ENCODE results near the gene AKT3. TPM values are rescaled to one million over a fixed set of nuclear protein-coding genes. Genes with fewer than 3 reads are reported as not detected.

AKT3 gene
- total RNA-seq, 1 donor from 2014 or later, result 65.4 TPM

DNA sequence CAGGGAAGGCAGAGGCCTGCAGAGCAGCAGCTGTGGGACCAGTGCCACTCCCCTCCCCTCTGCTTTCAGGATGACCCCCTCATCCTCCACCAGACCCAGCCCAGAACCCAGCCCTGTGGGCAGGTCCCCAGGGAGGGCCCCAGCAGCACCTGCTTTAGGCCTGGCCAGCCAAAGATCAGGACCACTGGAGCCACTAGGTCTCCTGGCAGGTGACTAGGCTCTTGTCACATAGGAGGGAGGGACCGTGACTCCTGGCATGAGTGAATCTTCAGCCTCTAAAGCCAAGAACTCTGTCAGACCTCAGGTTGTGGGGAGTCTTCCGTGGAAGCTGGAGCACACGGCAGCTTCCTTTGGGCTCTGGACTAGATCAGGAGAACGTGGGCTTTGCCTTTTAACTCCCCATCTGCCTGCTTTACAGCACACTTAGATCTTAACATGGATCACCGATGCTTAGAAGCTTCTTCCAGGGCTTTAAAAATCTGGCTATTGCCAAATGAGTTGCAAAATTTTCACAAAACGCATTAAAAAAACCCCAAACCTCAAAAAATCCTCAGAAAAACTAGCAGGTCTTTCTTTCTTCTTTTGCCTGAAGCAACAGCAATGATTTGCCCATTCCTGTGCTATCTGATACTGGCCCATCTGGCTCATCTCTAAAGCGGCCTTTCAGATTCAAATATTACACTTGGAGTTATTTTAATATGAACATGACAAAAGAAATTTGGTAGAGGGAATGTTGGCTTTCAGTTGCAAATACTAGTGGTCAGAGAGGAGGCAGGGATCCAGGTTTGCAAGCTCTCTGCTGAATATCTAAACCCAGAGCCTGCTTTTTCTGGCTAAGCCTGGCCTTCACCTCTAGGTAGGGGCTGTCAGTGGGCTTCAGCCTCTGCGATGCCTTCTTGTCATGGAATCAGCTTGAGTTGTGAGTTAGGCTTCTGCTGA is 359.0 kb downstream of the AKT3 start:
- no peak for DNase-seq (ENCODE audit: low read depth, low spot score)

DNA sequence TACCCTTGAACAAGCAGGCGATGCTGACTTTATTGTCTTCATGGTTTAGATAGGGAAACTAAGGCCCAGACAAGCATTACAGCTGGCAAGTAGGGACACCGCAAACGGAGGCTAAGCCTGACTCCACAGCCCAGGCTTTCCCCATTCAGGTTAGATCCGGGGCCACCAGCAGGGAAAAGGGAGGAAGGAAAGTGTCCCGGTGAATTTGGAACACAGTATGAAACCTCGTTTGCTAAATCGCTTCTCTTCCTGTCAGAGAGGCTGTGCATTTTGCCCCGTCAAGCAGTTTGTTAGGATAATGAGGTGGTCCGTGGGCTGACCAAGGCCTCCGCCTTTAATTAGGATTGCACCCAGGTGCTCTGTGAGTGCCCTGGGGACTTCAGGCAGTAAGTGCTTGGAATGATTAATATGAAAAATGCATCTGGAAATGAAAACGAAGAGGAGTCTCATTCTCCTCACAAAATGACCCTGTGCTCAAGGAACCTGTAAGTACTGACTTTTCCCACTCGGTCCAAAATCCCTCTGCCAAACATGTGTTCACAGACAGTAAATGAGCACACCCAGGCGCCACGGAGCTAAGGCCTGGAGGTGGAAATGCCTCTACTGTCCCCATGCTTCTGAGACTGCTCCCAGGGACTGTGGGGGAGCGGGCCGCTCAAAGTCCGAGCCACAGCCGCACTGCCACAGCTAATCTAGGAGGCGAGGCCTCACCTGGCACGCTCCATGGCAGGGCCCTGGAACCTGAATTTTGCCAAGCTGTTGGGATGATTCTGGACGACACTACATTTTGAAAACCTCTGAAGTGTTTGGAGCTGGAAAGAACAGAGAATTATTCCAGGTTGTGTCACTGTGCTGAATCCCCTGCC is 360.1 kb downstream of the AKT3 start:
- DNase-seq (ENCODE audit: low read depth, low spot score), result no peak

DNA sequence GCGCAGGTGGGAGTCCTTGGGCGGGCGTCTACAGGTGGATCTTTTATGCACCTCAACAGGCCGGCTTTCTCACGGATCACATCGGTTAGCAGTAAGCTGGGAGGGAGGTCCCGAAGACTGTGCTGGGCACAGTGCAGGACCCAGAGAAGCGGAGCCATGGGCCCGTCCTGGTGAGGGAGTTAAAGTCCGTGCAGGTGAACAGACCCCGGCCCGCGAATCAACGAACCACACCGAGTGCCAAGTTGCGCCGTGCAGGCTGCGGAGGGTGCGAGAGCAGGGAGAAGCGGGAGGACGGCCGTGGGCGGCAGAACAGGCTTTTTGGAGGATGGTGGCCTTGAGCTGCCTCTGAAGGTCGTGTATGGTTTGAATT is 360.9 kb downstream of the AKT3 start:
- DNase-seq (ENCODE audit: low read depth, low spot score), result no peak

DNA sequence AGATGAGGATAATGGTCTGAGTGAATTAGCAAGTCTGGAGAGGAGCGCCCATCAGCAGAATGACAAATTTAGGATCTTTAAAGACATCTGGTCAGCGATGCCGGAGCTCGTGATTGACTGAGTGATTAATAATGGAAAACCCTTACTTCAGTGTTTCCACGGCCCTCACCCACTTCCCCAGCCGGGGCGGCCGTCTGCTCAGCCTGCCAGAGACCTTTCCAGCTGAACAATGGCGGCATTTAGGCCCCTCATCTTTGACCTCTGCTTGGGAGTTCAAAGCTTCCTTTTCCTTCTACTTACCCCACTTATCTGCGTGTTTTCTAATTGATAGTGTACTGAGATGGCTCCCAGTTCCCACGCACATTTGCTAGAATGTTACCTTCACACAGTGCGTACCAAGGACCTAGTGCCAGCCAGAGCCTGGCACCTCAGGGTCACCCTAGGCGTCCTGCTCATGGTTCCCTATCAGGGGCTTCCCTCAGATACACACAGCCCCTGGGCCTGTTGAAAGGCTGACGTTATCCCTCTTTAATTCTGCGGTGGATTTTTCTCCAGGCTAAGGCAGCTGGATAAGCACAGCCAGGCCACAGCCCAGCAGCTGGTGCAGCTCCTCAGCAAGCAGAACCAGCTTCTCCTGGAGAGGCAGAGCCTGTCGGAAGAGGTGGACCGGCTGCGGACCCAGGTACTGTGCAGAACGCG is 361.4 kb downstream of the AKT3 start:
- DNase-seq (ENCODE audit: low read depth, low spot score), result no peak

DNA sequence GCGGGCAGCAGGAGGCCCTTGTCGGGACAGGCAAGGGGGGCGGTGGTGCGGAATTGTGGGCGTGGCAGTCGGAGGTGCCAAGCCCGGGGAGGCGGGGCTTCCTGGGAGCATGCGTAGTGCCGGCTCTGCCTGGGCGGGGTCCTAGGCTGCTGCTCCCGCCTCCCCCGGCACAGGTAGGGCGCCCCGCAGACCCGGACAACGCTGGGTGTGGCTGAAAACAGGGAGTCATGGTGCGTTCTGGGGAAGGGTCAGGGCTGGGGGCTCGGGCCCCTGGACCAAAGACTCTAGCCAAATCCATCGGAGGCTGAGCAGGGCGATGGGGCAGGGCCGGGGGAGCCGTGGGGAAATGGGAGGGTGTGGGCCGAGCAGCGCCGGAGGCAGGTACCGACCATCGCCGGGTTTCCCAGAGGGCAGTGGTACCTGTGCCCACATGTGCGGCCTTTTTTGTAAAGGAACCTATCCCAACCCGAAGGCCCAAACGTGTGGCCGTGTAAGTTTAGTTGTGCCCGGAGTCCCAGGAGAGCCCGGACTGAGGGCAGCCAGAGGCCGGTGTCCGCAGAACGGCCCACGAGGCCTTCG is 362.3 kb downstream of the AKT3 start:
- DNase-seq (ENCODE audit: low read depth, low spot score), result no peak

DNA sequence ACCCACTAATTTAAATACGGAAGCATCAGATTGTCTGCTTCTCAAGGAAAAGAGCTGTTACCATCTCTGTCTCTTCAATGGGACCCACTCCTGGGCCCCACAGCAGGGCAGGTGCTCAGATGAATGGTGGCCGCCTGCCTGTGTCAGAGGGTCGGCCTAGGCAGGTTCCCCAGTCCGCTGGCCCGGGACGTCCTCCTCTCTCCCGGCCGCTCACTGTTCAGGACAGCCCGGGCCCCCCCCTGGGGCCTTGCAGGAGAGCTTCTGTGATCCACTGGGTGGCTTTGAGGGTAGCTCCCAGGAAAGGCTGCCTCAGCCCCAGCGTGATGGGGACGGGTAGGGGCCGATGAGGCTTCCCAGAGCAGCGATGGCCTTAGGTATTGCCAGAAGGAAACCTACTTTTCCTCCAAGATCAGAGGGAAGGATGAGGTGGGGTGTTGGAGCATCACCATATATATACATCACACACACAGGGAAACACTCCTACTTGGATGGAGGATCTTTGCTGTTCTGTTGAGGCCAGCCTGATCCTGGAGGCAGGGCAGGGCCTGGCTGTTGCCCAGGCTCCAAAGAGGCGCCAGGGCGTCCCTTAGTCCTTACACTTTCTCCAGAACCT is 362.9 kb downstream of the AKT3 start:
- DNase-seq (ENCODE audit: low read depth, low spot score), result no peak

DNA sequence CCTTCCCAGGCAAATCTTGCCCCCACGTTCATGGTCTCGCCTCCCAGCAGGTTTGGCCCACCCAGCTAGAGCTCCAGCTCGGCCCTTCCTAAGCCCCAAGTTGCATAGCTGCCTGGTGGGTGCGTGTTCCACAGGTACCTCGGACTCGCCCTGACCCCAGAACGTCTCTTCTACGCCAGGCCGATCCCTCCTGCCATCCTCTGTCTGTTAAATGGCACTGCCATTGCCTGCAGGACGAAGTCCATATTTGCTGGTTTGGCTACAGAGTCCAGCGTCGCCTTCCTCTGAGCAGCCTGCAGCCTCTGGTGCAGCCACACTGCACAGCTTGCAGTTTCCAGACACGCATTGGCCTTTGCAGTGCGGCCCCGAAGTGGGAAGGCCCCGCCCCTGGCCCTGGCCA is 366.1 kb downstream of the AKT3 start:
- no peak for DNase-seq (ENCODE audit: low read depth, low spot score)

DNA sequence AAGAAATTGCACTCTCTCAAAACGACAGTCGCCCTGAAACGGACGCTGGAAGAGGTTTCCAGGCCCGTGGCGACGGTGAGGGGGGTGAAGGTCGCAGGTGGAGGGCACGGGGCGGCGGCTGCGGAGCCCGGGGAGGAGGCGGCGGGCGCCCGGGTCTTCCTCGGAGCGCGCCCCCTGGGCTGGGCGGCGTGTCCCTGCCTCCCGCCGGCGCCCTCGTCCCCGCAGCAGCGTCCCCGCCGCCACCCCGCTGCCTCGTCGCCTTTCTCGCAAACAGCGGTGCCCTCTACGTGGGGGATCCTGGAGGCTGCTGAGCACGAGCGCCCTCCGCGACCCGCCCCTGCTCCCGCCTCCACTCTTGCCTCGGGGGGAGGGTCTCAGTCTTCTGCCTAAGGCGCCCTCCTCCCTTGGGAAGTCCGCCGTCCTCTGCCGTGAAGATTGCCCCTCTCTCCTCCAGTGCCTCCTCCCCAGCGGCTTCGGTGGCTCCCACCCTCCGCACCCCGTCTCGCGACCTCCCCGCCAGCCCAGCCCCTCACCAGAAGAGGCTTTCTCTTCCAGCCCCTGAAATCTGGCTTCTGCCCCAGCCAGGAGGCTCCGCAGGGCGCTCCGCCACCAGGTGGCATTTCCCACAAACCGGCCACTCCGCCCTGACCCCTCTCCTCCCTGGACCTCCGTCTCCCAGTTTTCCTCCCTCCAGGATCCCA is 366.8 kb downstream of the AKT3 start:
- no peak for DNase-seq (ENCODE audit: low read depth, low spot score)

DNA sequence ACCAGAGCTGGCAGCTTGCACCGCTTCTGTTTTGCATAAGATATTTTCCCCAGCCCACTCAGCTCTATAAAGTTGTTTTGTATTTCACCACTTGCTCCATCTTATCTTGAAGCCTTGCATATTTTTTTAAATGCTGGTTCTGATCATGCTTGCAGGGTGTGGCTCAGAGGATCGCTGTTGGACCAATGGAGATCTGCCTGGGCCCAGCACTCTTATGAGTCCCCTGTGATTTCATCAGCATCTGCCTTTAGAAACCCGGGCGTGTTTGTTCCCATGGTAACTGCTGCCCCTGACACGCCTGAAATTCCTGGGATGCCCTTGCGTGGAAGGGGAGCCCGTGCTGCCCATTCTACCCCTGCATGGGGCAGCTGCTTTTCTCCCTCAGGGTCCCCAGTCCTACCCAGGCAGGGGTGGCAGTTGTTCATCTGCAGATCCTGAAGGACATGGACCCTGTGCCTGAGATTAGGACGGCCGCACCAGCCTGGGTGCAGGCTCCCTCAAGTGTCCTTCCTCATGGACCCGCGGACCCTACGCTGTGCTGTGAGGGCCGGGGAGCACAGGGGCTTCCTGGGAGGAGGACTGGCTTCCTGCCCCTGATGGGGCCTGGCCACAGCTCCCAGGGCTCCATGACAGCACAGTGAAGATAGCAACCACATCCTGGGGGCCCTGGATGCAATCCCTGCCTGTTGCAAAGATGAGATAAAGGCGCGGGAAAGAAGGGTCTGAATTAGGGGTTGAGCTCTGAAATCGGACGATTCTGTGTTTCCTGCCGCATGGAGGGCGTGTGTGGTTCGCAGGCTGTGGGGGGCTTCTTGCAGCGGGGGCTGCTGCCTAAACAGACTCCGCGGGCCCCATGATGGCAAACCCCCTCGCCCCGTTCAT is 367.7 kb downstream of the AKT3 start:
- no peak for DNase-seq (ENCODE audit: low read depth, low spot score)

DNA sequence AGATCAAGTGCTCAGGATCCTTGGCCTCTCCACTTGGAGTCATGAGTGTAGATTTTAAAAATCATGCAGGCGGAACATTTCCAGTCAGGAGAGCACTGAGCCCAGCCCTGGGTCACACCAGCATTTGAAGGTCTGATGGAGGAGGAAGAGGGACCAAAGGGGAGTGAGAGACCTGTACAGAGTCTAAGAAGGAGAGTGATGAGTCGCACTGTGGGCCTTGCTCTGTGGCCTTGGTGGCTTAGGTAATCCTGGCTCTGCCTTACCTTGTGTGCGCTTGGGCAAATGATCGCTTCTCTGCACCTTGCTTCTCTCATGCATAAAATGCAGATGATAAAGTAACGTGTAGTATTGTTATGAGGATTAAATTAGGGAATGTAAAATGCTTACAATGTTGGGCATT is 368.9 kb downstream of the AKT3 start:
- no peak for DNase-seq (ENCODE audit: low read depth, low spot score)

DNA sequence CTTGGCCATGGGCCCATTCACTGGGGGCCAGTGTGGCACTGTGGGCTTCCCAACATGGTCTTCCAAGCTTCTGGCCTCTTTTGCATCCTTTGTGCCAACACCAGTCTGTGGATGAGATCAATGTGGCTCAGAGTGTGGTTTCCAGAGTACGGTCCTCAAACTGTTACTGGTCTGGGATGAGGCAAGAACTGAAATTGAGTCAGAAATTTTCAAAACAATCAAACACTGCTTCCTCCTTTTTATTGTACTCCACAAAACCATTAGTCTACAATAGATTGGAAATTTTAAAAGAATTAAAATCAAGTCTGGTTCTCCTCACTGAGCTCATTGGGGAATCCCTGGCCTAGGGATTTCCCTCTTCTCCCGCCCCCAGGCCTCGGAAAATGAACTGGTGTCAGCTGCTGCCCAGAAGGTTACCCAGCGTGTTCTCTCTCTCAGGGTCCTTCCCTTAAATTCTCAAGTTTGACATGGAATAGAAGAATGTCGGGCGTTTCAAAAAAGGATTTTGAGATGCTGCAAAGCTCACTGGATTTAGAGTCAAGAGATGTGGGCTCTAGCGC is 372.2 kb downstream of the AKT3 start:
- DNase-seq (ENCODE audit: low read depth, low spot score), result no peak

DNA sequence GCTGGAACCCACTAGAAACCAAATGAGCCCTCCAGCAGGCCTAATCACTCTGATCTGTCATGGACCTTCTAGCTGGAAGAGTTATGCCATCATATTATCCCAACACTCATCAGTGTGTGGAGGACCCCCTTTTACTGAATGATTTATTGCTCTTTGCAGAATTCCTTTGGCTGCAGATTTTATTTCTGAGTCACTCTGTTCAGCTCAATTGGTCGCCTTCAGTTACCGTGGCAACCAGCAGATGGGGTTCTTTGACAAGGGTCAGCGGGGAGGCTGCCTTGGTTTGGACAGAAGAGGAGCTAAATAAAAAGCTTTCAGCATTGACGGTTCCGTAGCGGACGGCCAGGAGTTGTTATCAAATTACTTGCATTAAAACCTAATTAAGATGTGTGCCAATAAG is 374.1 kb downstream of the AKT3 start:
- DNase-seq (ENCODE audit: low read depth, low spot score), result no peak

DNA sequence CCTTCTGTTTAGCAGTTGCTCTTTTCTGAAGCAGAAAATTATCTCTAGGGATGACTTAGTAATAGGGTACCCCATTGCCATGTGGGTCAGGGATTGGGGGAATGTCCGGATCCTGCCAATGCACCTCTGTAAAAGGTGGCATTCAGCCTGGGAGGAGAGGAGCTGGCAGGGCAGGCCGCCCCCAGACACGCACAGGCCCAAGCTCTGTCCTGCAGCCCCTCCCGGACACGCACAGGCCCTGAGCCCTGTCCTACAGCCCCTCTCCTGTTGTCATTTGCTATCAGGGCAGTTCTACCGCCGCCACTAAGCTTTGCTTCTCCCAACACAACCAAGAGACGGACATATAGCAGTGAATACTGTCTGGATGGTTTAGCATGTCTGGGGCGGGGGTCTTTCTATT is 375.1 kb downstream of the AKT3 start:
- DNase-seq (ENCODE audit: low read depth, low spot score), result no peak

DNA sequence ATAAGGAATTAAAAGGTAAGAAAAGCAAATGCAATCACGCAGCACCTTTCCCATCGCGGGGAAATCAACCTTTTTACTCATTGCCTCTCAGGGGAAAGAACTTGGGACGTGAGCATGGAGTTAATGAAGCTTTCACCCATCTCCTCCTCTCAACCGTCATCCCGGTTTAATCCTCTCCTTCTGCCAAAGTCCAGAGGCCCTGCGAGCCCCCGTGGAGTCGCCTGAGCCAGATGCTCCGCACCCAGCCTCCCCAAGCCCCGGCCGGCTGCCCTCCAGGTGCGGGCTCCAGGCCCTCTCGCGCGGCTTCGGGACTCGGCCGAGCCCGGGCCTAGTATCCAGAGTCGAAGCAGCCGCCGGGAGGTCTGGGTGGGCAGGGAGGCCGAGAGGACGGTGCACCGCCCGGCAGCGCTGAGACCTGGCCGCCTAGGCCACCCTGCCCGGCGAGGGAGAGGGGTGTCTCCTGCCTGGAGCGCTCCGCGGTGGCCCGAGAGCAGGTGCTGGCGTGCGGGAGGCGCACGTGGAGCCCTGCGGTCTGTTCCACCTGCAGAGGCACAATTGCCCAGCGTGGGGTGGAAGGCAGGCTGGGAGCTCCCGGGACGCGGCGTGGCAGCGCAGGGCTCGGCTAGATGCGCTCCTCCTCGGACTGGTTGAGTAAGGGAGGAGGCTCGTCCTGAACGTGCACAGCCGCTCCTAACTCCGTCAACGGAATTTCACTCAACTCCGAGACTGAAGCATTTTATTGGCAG is 375.7 kb downstream of the AKT3 start:
- no peak for DNase-seq (ENCODE audit: low read depth, low spot score)

DNA sequence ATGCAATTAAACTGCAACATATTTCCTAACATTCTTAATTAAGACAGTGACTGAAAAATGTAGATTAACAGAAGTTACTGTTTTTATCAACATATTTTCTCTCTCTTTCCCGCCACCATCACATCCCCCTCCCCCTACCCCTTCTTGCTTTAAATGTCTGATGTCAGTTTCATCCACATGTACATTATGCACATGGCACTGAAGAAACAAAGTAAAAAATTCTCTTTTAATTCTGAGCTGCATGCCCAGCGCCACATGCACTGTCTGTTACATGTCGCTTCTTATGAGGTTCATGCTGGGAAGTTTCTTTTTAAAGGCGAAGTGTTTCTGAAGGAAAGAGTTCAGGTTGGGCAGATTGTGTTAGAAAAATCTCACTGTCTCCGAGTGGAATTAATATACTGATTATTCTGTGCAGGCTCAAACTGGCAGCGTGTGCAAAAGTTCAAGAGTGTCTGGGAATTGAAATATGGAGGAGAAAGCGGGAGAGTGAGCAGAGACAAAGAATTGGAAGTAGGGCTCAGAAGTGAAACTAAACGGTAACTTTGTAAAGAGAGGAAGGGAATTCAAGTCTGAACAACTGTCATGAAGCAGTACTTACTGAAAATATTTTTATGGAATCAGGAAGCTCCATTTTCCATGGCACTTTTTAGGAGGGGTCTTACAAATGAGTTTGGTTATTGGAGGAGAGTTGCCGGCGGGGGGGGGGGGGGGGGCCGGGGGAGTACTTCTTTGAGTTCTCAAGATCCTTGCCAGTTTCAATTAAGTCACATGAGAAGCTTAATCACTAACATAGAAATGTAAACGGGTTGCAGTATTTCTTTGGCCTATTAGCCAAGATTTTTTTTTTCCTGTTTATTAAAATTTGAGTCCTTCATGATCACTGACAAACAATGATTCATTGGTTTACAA is 376.6 kb downstream of the AKT3 start:
- DNase-seq (ENCODE audit: low read depth, low spot score), result no peak

DNA sequence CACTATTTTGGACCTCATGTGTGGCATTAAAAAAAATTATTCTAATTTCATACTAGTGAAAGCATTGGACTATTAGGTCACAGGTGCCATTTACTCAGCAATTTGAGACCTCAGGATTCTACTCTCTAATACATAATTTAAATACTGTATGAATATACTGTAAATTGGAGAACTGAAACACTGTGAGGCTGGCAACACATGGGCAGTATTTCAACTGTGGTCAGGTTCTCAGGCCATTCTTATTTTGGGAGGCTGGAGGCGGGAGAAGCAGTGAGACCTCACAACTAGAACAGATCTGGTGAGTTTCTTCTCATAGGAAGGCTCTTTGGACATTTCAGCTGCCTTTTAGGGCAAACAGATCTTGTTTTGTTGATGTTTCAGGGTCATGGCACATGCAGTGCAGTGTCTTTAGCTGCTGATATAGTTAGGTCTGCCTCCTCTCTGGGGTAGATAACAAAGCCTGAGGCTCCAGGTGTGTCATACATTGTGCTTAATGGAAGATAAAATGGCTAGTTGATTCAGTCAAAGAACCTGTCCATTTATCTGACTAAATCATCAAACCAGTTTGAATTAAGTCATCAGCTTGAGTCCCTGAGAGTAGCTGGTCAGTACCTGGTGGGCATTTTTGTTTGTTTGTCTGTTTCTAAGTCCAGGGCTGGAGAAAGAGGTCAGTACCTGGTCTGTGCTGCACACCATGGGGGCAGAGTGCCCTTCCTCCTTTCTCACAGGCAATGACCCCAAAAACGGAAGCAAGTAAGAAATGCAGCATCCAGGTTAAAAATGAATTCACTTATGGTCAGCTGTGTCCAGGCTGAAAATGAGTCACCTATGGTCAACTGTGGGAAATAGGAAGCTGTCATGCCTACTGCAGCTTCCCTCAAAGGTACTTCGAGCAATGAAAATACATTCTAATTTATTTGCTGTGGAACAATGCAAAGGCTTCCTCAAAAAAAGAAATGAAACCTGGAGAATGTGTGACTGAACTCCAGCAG is 378.0 kb downstream of the AKT3 start:
- no peak for DNase-seq (ENCODE audit: low read depth, low spot score)

Data from pulmonary artery endothelial cell (primary cell).